Measurements from ENCODE around the gene RHEB. TPM values are rescaled to one million over a fixed set of nuclear protein-coding genes. Genes with fewer than 3 reads are reported as not detected.

Gene RHEB
- total and polyA plus RNA-seq, 4 experiments from 2014 or later, result 40.8 to 83.2 (median 64.1) TPM

GRCh38 chr7:151504715-151505326 lies 14.9 kb downstream of the RHEB start:
- Mint-ChIP-seq H3K36me3 (no peaks in the 10 kb centered on the region), H3K4me3 (peak overlapping the region in 1 of 8 donors; percentile 25), H3K27ac (peak overlapping the region in 1 of 7 donors; percentile 75), H3K27me3 (no peaks in the 10 kb centered on the region), H3K4me1 (peaks cover 51 to 82% (median 65%) of the 10 kb centered on the region in 4 donors), H3K9me3 (no peaks in the 10 kb centered on the region)
- Histone ChIP-seq H3K4me3 (ENCODE audit: low read length in 2 of 2) (no peak overlapping the region), H3K9me3 (ENCODE audit: control insufficient read depth in 1 of 2, low read length in 2 of 2) (no peaks in the 10 kb centered on the region), H3K36me3 (ENCODE audit: insufficient read depth, low read length) (no peaks in the 10 kb centered on the region), H3K4me1 (ENCODE audit: insufficient read depth, low read length) (peaks cover 50% of the 10 kb centered on the region), H3K27me3 (ENCODE audit: insufficient read depth, low read length) (no peaks in the 10 kb centered on the region), H3K27ac (ENCODE audit: low read depth, low read length) (no peak overlapping the region)
- DNase-seq, result no peak
- ChIA-PET POLR2A (ENCODE audit: partially characterized antibody) (interaction anchor here (1.2 kb wide), 1 partner anchor 14 kb away, joined by 3 read pairs; no protein-coding TSS in a partner anchor), CTCF (ENCODE audit: partially characterized antibody) (no interaction called here)
- intact Hi-C loops (cut with micrococcal nuclease), result no loop called here

- H3K36me3 Mint-ChIP-seq, result no peaks in the 10 kb centered on the region
- peaks cover 49% of the 10 kb centered on the region for H3K4me1 ChIP-seq (ENCODE audit: insufficient read depth, low read length)
- no peak overlapping the region for H3K27ac ChIP-seq (ENCODE audit: low read depth, low read length)
- no peaks in the 10 kb centered on the region for H3K27me3 ChIP-seq (ENCODE audit: insufficient read depth, low read length)
- no peak overlapping the region for H3K4me3 ChIP-seq (ENCODE audit: low read length in 2 of 2)
- peak overlapping the region in 1 of 7 donors; percentile 75 for H3K27ac Mint-ChIP-seq
- no peaks in the 10 kb centered on the region for H3K9me3 Mint-ChIP-seq
- no peak overlapping the region for H3K4me3 Mint-ChIP-seq
- no peaks in the 10 kb centered on the region for H3K9me3 ChIP-seq (ENCODE audit: control insufficient read depth in 1 of 2, low read length in 2 of 2)
- ChIA-PET POLR2A (ENCODE audit: partially characterized antibody) (interaction anchor here (1.2 kb wide), 1 partner anchor 15 kb away, joined by 3 read pairs; no protein-coding TSS in a partner anchor), CTCF (ENCODE audit: partially characterized antibody) (no interaction called here)
- DNase-seq, result no peak
- peaks cover 51 to 81% (median 65%) of the 10 kb centered on the region in 4 donors for H3K4me1 Mint-ChIP-seq
- intact Hi-C loops (cut with micrococcal nuclease), result no loop called here
- no peaks in the 10 kb centered on the region for H3K27me3 Mint-ChIP-seq
- no peaks in the 10 kb centered on the region for H3K36me3 ChIP-seq (ENCODE audit: insufficient read depth, low read length)
Observed at GRCh38 chr7:151503902-151504714, 15.6 kb downstream of the RHEB start.

- Histone ChIP-seq H3K4me3 (ENCODE audit: low read length in 2 of 2) (no peak overlapping the region), H3K9me3 (ENCODE audit: control insufficient read depth in 1 of 2, low read length in 2 of 2) (no peaks in the 10 kb centered on the region), H3K27ac (ENCODE audit: low read depth, low read length) (no peak overlapping the region), H3K27me3 (ENCODE audit: insufficient read depth, low read length) (no peaks in the 10 kb centered on the region), H3K4me1 (ENCODE audit: insufficient read depth, low read length) (peaks cover 42% of the 10 kb centered on the region), H3K36me3 (ENCODE audit: insufficient read depth, low read length) (no peaks in the 10 kb centered on the region)
- DNase-seq, result no peak
- Mint-ChIP-seq H3K4me3 (no peak overlapping the region), H3K4me1 (peaks cover 54 to 89% (median 69%) of the 10 kb centered on the region in 4 donors), H3K27me3 (no peaks in the 10 kb centered on the region), H3K27ac (no peak overlapping the region), H3K9me3 (no peaks in the 10 kb centered on the region), H3K36me3 (no peaks in the 10 kb centered on the region)
- intact Hi-C loops (cut with micrococcal nuclease), result no loop called here
- ChIA-PET POLR2A (ENCODE audit: partially characterized antibody) (no interaction called here), CTCF (ENCODE audit: partially characterized antibody) (no interaction called here)
Observed at GRCh38 chr7:151501676-151502075, 18.0 kb downstream of the RHEB start.

- no peak overlapping the region for H3K27ac ChIP-seq (ENCODE audit: low read depth, low read length)
- intact Hi-C loops (cut with micrococcal nuclease), result loop anchor here (10.0 kb wide), 1 partner anchor 786 kb away; no protein-coding TSS in a partner anchor
- CTCF ChIA-PET (ENCODE audit: partially characterized antibody), result interaction anchor here (1.0 to 1.2 kb wide), 3 partner anchors 10 to 50 kb away, joined by 3 to 4 read pairs (median 4); no protein-coding TSS in a partner anchor
- Mint-ChIP-seq H3K27ac (no peak overlapping the region), H3K27me3 (no peaks in the 10 kb centered on the region), H3K4me1 (peaks cover 55 to 94% (median 75%) of the 10 kb centered on the region in 4 donors), H3K4me3 (no peak overlapping the region), H3K9me3 (no peaks in the 10 kb centered on the region), H3K36me3 (no peaks in the 10 kb centered on the region)
- H3K36me3 ChIP-seq (ENCODE audit: insufficient read depth, low read length), result no peaks in the 10 kb centered on the region
- no peak overlapping the region for H3K4me3 ChIP-seq (ENCODE audit: low read length in 2 of 2)
- H3K9me3 ChIP-seq (ENCODE audit: control insufficient read depth in 1 of 2, low read length in 2 of 2), result no peaks in the 10 kb centered on the region
- no peak for DNase-seq
- peaks cover 51% of the 10 kb centered on the region for H3K4me1 ChIP-seq (ENCODE audit: insufficient read depth, low read length)
- no peaks in the 10 kb centered on the region for H3K27me3 ChIP-seq (ENCODE audit: insufficient read depth, low read length)
- POLR2A ChIA-PET (ENCODE audit: partially characterized antibody), result interaction anchor here (0.6 kb wide), 1 partner anchor 22 kb away, joined by 3 read pairs; no protein-coding TSS in a partner anchor
Observed at GRCh38 chr7:151498495-151498894, 21.2 kb downstream of the RHEB start.

- Mint-ChIP-seq H3K4me1 (peaks cover 54 to 89% (median 69%) of the 10 kb centered on the region in 4 donors), H3K27me3 (no peaks in the 10 kb centered on the region), H3K9me3 (no peaks in the 10 kb centered on the region), H3K36me3 (peaks cover 0 to 3% of the 10 kb centered on the region in 2 donors), H3K27ac (peak overlapping the region in 2 of 7 donors; percentile 22 to 65), H3K4me3 (no peak overlapping the region)
- no peak for DNase-seq
- Histone ChIP-seq H3K4me3 (ENCODE audit: low read length in 2 of 2) (no peak overlapping the region), H3K27me3 (ENCODE audit: insufficient read depth, low read length) (no peaks in the 10 kb centered on the region), H3K27ac (ENCODE audit: low read depth, low read length) (no peak overlapping the region), H3K9me3 (ENCODE audit: control insufficient read depth in 1 of 2, low read length in 2 of 2) (no peaks in the 10 kb centered on the region), H3K4me1 (ENCODE audit: insufficient read depth, low read length) (peaks cover 47% of the 10 kb centered on the region), H3K36me3 (ENCODE audit: insufficient read depth, low read length) (no peaks in the 10 kb centered on the region)
- intact Hi-C loops (cut with micrococcal nuclease), result loop anchor here (10.0 kb wide), 1 partner anchor 787 kb away; no protein-coding TSS in a partner anchor
- CTCF ChIA-PET (ENCODE audit: partially characterized antibody), result interaction anchor here (1.2 kb wide), 1 partner anchor 11 kb away, joined by 4 read pairs; no protein-coding TSS in a partner anchor
- POLR2A ChIA-PET (ENCODE audit: partially characterized antibody), result interaction anchor here (0.6 kb wide), 1 partner anchor 23 kb away, joined by 3 read pairs; no protein-coding TSS in a partner anchor
Observed at GRCh38 chr7:151497306-151497871, 22.3 kb downstream of the RHEB start.

- Histone ChIP-seq H3K4me3 (ENCODE audit: low read length in 2 of 2) (no peak overlapping the region), H3K27ac (ENCODE audit: low read depth, low read length) (no peak overlapping the region), H3K4me1 (ENCODE audit: insufficient read depth, low read length) (peaks cover 52% of the 10 kb centered on the region), H3K9me3 (ENCODE audit: control insufficient read depth in 1 of 2, low read length in 2 of 2) (no peaks in the 10 kb centered on the region), H3K36me3 (ENCODE audit: insufficient read depth, low read length) (peaks cover 2% of the 10 kb centered on the region), H3K27me3 (ENCODE audit: insufficient read depth, low read length) (no peaks in the 10 kb centered on the region)
- Mint-ChIP-seq H3K36me3 (peaks cover 6% of the 10 kb centered on the region in 2 donors), H3K27ac (peak overlapping the region in 1 of 7 donors; percentile 19), H3K9me3 (no peaks in the 10 kb centered on the region), H3K4me3 (no peak overlapping the region), H3K4me1 (peaks cover 44 to 76% (median 60%) of the 10 kb centered on the region in 4 donors), H3K27me3 (no peaks in the 10 kb centered on the region)
- intact Hi-C loops (cut with micrococcal nuclease), result loop anchor here (10.0 kb wide), 1 partner anchor 789 kb away; no protein-coding TSS in a partner anchor
- CTCF ChIA-PET (ENCODE audit: partially characterized antibody), result no interaction called here
- POLR2A ChIA-PET (ENCODE audit: partially characterized antibody), result no interaction called here
- DNase-seq, result no peak
Observed at GRCh38 chr7:151495360-151495759, 24.3 kb downstream of the RHEB start.

All from CD4-positive, alpha-beta memory T cell (primary cell).